Ectodermal cell (in vitro differentiated cells): ENCODE data around the gene ANO7.

ENCODE experiments used
- H3K27ac ChIP-seq: 2 replicates; pipeline ENCODE4 v1.7.0; 2013; ENCODE audit warnings: mild to moderate bottlenecking, low read depth, low read length; ENCODE audit not compliant: insufficient read depth, poor library complexity, severe bottlenecking
- H3K27me3 ChIP-seq: 2 replicates; pipeline ENCODE4 v1.7.0; 2013; ENCODE audit warnings: mild to moderate bottlenecking, low read length; ENCODE audit not compliant: insufficient read depth, control insufficient read depth, poor library complexity, severe bottlenecking
- H3K36me3 ChIP-seq: one replicate; pipeline ENCODE4 v1.7.0; 2013; ENCODE audit warnings: low read length; ENCODE audit not compliant: control insufficient read depth, insufficient read depth
- H3K4me1 ChIP-seq: one replicate; pipeline ENCODE4 v1.7.0; 2013; ENCODE audit warnings: low read length; ENCODE audit not compliant: control insufficient read depth, insufficient read depth
- H3K4me3 ChIP-seq: 2 replicates; pipeline ENCODE4 v1.7.0; 2013; ENCODE audit warnings: low read depth, low read length, control low read depth; ENCODE audit not compliant: insufficient read depth
- H3K9me3 ChIP-seq: 2 replicates; pipeline ENCODE4 v1.7.0; 2013; ENCODE audit warnings: mild to moderate bottlenecking, low read length, moderate library complexity; ENCODE audit not compliant: control insufficient read depth
- WGBS, 2 experiments: methylation state at CpG; one replicate each; pipeline ENCODE4 v1.1.7; 2013; ENCODE audit warnings: missing lambda C conversion rate in 2 of 2; 5-methylcytosine and 5-hydroxymethylcytosine counted together

The ANO7 gene

GRCh38 chr2:241199897-241200821, 11.7 kb downstream of the ANO7 start:
- Histone ChIP-seq H3K4me3 (no peak overlapping the region), H3K9me3 (no peaks in the 10 kb centered on the region), H3K36me3 (no peaks in the 10 kb centered on the region), H3K27me3 (no peaks in the 10 kb centered on the region), H3K4me1 (no peaks in the 10 kb centered on the region), H3K27ac (no peak overlapping the region)
- WGBS, 2 experiments = 89 to 91% methylated on average over 42 of the region's 42 CpGs

- Histone ChIP-seq H3K27me3 (no peaks in the 10 kb centered on the region), H3K9me3 (no peaks in the 10 kb centered on the region), H3K4me1 (no peaks in the 10 kb centered on the region), H3K36me3 (no peaks in the 10 kb centered on the region), H3K4me3 (no peak overlapping the region), H3K27ac (no peak overlapping the region)
- 93 to 94% methylated on average over 21 of the region's 21 CpGs for WGBS, 2 experiments
These were observed 12.4 kb downstream of the ANO7 start for GRCh38 chr2:241200822-241201395.

DNA sequence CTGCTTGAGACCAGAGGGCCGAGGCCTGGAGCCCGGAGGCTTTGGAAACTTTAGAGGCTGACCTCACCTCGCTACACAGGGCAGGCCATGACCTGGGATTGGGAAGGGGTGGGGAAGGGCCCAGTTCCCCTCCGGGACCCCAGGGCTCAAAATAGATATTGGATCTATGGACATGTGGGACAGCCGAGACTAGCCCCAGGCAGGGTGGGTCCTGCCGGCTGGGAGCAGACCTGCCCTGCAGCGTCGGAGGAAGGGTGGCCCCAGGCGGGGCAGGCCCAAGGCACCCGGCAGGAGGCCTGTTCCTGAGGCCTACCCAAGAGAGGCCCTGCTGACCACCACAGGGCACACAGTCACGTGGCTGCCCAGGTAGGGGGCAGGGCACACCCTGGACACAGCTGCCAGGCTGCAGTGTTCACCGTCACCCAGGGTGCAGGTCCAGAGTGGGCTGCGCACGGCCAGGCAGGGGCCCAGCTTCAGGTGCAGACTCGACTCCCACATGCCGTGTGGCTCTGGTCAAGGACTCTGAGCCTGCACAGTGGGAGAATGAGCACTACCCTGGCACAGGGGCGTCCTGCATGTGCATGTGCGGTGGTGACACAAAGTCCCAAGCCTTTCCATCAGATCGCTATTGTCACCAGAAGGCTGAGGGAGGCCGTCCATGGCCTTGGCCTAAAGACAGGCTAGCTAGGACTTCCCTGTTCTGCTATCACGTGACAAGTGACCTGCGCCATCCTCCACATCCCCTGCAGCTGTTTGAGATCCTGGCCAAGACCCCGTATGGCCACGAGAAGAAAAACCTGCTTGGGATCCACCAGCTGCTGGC, 13.2 kb downstream of the ANO7 start:
- no peak overlapping the region for H3K27ac ChIP-seq
- no peaks in the 10 kb centered on the region for H3K9me3 ChIP-seq
- WGBS, 2 experiments = 91 to 92% methylated on average over 24 of the region's 24 CpGs
- no peaks in the 10 kb centered on the region for H3K4me1 ChIP-seq
- no peak overlapping the region for H3K4me3 ChIP-seq
- H3K36me3 ChIP-seq = no peaks in the 10 kb centered on the region
- H3K27me3 ChIP-seq = no peaks in the 10 kb centered on the region

DNA sequence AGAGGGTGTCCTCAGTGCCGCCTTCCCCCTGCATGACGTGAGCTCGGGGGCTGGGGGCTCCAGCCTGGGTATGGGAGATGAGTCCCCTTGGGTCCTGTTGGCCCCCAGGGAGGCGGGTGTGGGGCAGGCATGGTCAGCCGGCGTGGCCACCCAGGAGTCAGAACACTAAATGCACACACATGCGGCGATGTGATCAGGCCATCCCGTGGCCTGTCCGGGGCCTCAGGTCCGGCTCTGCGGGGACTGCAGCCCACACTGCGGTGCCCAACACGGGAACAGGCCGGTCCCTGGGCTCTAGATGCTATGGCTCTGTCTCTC, 13.8 kb downstream of the ANO7 start:
- Histone ChIP-seq H3K27me3 (no peaks in the 10 kb centered on the region), H3K4me1 (no peaks in the 10 kb centered on the region), H3K36me3 (no peaks in the 10 kb centered on the region), H3K9me3 (no peaks in the 10 kb centered on the region), H3K27ac (no peak overlapping the region), H3K4me3 (no peak overlapping the region)
- 88% methylated on average over 15 of the region's 15 CpGs for WGBS, 2 experiments

GRCh38 chr2:241202681-241203080, 14.2 kb downstream of the ANO7 start:
- no peak overlapping the region for H3K4me3 ChIP-seq
- WGBS, 2 experiments = 91 to 92% methylated on average over 9 of the region's 9 CpGs
- H3K27ac ChIP-seq = no peak overlapping the region
- H3K4me1 ChIP-seq = no peaks in the 10 kb centered on the region
- H3K36me3 ChIP-seq = no peaks in the 10 kb centered on the region
- H3K9me3 ChIP-seq = no peaks in the 10 kb centered on the region
- no peaks in the 10 kb centered on the region for H3K27me3 ChIP-seq

- no peak overlapping the region for H3K27ac ChIP-seq
- H3K4me3 ChIP-seq = no peak overlapping the region
- H3K27me3 ChIP-seq = no peaks in the 10 kb centered on the region
- 93 to 95% methylated on average over 27 of the region's 27 CpGs for WGBS, 2 experiments
- no peaks in the 10 kb centered on the region for H3K36me3 ChIP-seq
- no peaks in the 10 kb centered on the region for H3K9me3 ChIP-seq
- H3K4me1 ChIP-seq = no peaks in the 10 kb centered on the region
These were observed 14.9 kb downstream of the ANO7 start for GRCh38 chr2:241203218-241204009.

DNA sequence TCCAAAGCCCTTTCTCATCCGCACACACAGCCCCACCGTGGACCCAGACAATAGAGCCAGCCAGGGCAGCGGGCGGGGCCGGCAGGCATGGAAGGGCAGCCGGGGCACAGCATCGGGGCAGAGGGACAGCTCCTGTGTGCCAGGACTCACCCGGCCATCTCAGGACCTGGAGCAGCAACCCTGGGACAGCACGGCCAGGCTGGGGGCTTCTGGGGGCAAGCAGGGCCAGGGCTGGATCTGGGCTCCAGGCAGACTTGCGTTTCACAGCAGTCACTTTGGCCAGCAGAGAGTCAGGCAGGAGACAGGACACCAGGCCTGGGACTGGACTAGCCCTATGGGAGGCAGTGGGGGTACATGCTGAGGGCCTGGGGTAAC, 15.5 kb downstream of the ANO7 start:
- Histone ChIP-seq H3K27me3 (no peaks in the 10 kb centered on the region), H3K36me3 (no peaks in the 10 kb centered on the region), H3K27ac (no peak overlapping the region), H3K4me1 (no peaks in the 10 kb centered on the region), H3K4me3 (no peak overlapping the region), H3K9me3 (no peaks in the 10 kb centered on the region)
- WGBS, 2 experiments = 93 to 94% methylated on average over 10 of the region's 10 CpGs

GRCh38 chr2:241204490-241204889, 16.0 kb downstream of the ANO7 start:
- Histone ChIP-seq H3K27me3 (no peaks in the 10 kb centered on the region), H3K9me3 (no peaks in the 10 kb centered on the region), H3K27ac (no peak overlapping the region), H3K4me1 (no peaks in the 10 kb centered on the region), H3K36me3 (no peaks in the 10 kb centered on the region), H3K4me3 (no peak overlapping the region)
- 93% methylated on average over 4 of the region's 4 CpGs for WGBS, 2 experiments

GRCh38 chr2:241205086-241205485, 16.6 kb downstream of the ANO7 start:
- 95 to 99% methylated on average over 3 of the region's 3 CpGs for WGBS, 2 experiments
- no peaks in the 10 kb centered on the region for H3K27me3 ChIP-seq
- no peaks in the 10 kb centered on the region for H3K36me3 ChIP-seq

More at GRCh38 chr2:241205086-241205485, 16.6 kb downstream of the ANO7 start:
- H3K4me1 ChIP-seq = no peaks in the 10 kb centered on the region
- no peaks in the 10 kb centered on the region for H3K9me3 ChIP-seq
- H3K4me3 ChIP-seq = no peak overlapping the region
- H3K27ac ChIP-seq = no peak overlapping the region
